T-helper 2 cell treated with Interferon-gamma antibody and Interleukin-4, amounts not matched to agents 100 ng/mL and 5 ng/mL, for 36 hours (primary cell): ENCODE measurements around the gene TNNT2. TPM values are rescaled to one million over a fixed set of nuclear protein-coding genes. Genes with fewer than 3 reads are reported as not detected.

Source experiments
- intact Hi-C: fragments of 100-400 bp; cut with micrococcal nuclease; formaldehyde crosslinking; loops from one replicate; pipeline ENCODE4 v1.15.1; 2023
- total RNA-seq: library from RNA; stranded (reverse); gene quantifications from 2 replicates; pipeline ENCODE4 v1.2.3, GENCODE V29; 2022

Gene TNNT2
- not detected in 2 replicates for total RNA-seq

- intact Hi-C loops, result no loop called here
These were observed at the start of gene TNNT2 for GRCh38 chr1:201377611-201378092. TNNT2 (minus strand) TSS chr1:201377680; CDS start chr1:201373254, 4,426 bp downstream.

GRCh38 chr1:201426479-201427310 is 49.2 kb upstream of the TNNT2 start:
- intact Hi-C loops, result no loop called here

GRCh38 chr1:201424146-201424545 is 46.7 kb upstream of the TNNT2 start:
- intact Hi-C loops, result no loop called here

- intact Hi-C loops, result no loop called here
These were observed 46.2 kb upstream of the TNNT2 start for GRCh38 chr1:201423655-201424054.

- intact Hi-C loops, result no loop called here
These were observed 45.1 kb upstream of the TNNT2 start for GRCh38 chr1:201422436-201423030.

- intact Hi-C loops, result no loop called here
These were observed 44.5 kb upstream of the TNNT2 start for GRCh38 chr1:201422026-201422425.

GRCh38 chr1:201421041-201421440 is 43.6 kb upstream of the TNNT2 start:
- intact Hi-C loops, result no loop called here

GRCh38 chr1:201420608-201421002 is 43.1 kb upstream of the TNNT2 start:
- intact Hi-C loops, result no loop called here

GRCh38 chr1:201419746-201420607 is 42.5 kb upstream of the TNNT2 start:
- intact Hi-C loops, result no loop called here

- intact Hi-C loops, result no loop called here
These were observed 41.8 kb upstream of the TNNT2 start for GRCh38 chr1:201419256-201419655.

- intact Hi-C loops, result no loop called here
These were observed 41.0 kb upstream of the TNNT2 start for GRCh38 chr1:201418461-201418860.

GRCh38 chr1:201414051-201414738 is 36.7 kb upstream of the TNNT2 start:
- intact Hi-C loops, result no loop called here

GRCh38 chr1:201411292-201411691 is 33.8 kb upstream of the TNNT2 start:
- intact Hi-C loops, result no loop called here

GRCh38 chr1:201409440-201409839 is 32.0 kb upstream of the TNNT2 start:
- intact Hi-C loops, result loop anchor here (5.0 kb wide), 1 partner anchor 152 kb away; no protein-coding TSS in a partner anchor

GRCh38 chr1:201408834-201409200 is 31.3 kb upstream of the TNNT2 start:
- intact Hi-C loops, result loop anchor here (5.0 kb wide), 1 partner anchor 152 kb away; no protein-coding TSS in a partner anchor

- intact Hi-C loops, result loop anchor here (5.0 kb wide), 1 partner anchor 151 kb away; no protein-coding TSS in a partner anchor
These were observed 30.8 kb upstream of the TNNT2 start for GRCh38 chr1:201408176-201408833.

GRCh38 chr1:201406831-201407406 is 29.4 kb upstream of the TNNT2 start:
- intact Hi-C loops, result loop anchor here (5.0 kb wide), 1 partner anchor 150 kb away; no protein-coding TSS in a partner anchor

- intact Hi-C loops, result loop anchor here (5.0 kb wide), 1 partner anchor 148 kb away; no protein-coding TSS in a partner anchor
These were observed 28.0 kb upstream of the TNNT2 start for GRCh38 chr1:201405484-201405831.

- intact Hi-C loops, result loop anchor here (5.0 kb wide), 1 partner anchor 148 kb away; no protein-coding TSS in a partner anchor
These were observed 27.4 kb upstream of the TNNT2 start for GRCh38 chr1:201404722-201405483.
